ENCODE measurements around the gene TGIF2.

Gene TGIF2

GRCh38 chr20:36585410-36586125, 12.2 kb downstream of the TGIF2 start:
- no peak overlapping the region for H3K27ac ChIP-seq (ENCODE audit: low read length)
- H3K9me2 ChIP-seq (replicated peaks; ENCODE audit: insufficient read depth, low read length), result no peaks in the 10 kb centered on the region
- no peak overlapping the region for H3K4me2 ChIP-seq (ENCODE audit: low read depth, low read length)
- H3K9me3 ChIP-seq (replicated peaks; ENCODE audit: insufficient read depth, low read length), result no peaks in the 10 kb centered on the region
- no peaks in the 10 kb centered on the region; the same call in 1 of the 2 replicates for H3F3A ChIP-seq (ENCODE audit: insufficient read depth, low read length)
- no peaks in the 10 kb centered on the region for H3K36me3 ChIP-seq (replicated peaks; ENCODE audit: insufficient read depth, low read length)
- no peak overlapping the region for H3K4me3 ChIP-seq (ENCODE audit: low read length)
- H4K20me1 ChIP-seq (ENCODE audit: insufficient read depth, low read length), result no peaks in the 10 kb centered on the region
- H2AFZ ChIP-seq (ENCODE audit: low read length), result no peak overlapping the region
- DNase-seq, result no peak
- H3K27me3 ChIP-seq (replicated peaks; ENCODE audit: insufficient read depth, low read length), result no peaks in the 10 kb centered on the region
- H3K79me2 ChIP-seq (ENCODE audit: low read length), result peaks cover 4% of the 10 kb centered on the region; the same call in 1 of the 2 replicates
- no peak overlapping the region for H3K9ac ChIP-seq (ENCODE audit: low read length)
- H3K4me1 ChIP-seq (ENCODE audit: low read length), result no peaks in the 10 kb centered on the region
- no peak for TF ChIP-seq EZH2phosphoT487 (IDR thresholded peaks at IDR 0.05; ENCODE audit: low read length)
- TF ChIP-seq EZH2 (optimal IDR thresholded peaks at IDR 0.05; ENCODE audit: low read depth, low read length), result no peak
- TF ChIP-seq, protein P1, sequence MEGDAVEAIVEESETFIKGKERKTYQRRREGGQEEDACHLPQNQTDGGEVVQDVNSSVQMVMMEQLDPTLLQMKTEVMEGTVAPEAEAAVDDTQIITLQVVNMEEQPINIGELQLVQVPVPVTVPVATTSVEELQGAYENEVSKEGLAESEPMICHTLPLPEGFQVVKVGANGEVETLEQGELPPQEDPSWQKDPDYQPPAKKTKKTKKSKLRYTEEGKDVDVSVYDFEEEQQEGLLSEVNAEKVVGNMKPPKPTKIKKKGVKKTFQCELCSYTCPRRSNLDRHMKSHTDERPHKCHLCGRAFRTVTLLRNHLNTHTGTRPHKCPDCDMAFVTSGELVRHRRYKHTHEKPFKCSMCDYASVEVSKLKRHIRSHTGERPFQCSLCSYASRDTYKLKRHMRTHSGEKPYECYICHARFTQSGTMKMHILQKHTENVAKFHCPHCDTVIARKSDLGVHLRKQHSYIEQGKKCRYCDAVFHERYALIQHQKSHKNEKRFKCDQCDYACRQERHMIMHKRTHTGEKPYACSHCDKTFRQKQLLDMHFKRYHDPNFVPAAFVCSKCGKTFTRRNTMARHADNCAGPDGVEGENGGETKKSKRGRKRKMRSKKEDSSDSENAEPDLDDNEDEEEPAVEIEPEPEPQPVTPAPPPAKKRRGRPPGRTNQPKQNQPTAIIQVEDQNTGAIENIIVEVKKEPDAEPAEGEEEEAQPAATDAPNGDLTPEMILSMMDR (IDR thresholded peaks at IDR 0.05; ENCODE audit: low read length), result no peak

DNA sequence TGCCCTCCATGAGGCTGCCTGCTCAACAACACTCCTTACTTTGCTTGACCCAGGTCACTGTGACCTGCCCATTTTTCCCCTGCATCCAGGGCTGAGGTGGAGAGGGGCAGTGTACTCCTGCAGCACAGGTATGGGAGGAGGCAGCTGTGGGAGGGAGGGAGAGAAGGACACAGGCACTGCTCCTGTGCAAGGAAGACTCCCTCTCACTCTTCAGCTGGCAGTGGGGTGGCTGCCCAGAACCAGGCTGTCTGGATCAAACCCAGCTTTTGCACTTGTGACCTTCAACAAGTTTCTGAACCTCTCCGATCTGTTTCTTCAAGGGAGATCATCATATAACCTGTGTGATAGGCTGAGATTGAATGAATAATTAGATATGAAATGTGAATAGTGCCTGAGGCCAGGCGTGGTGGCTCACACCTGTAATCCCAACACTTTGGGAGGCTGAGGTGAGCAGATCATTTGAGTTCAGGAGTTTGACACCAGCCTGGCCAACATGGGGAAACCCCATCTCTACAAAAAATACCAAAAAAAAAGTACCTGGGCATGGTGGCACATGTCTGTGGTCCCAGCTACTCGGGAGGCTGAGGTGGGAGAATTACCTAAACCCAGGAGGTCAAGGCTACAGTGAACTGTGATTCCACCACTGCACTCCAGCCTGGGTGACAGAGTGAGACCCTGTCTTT, 14.1 kb downstream of the TGIF2 start:
- no peak overlapping the region for H3K27ac ChIP-seq (ENCODE audit: low read length)
- no peak for TF ChIP-seq EZH2phosphoT487 (IDR thresholded peaks at IDR 0.05; ENCODE audit: low read length)
- TF ChIP-seq, protein P1 (IDR thresholded peaks at IDR 0.05; ENCODE audit: low read length), result no peak
- no peak for TF ChIP-seq EZH2 (optimal IDR thresholded peaks at IDR 0.05; ENCODE audit: low read depth, low read length)
- no peaks in the 10 kb centered on the region for H3K27me3 ChIP-seq (replicated peaks; ENCODE audit: insufficient read depth, low read length)
- H3K9me3 ChIP-seq (replicated peaks; ENCODE audit: insufficient read depth, low read length), result no peaks in the 10 kb centered on the region
- H4K20me1 ChIP-seq (ENCODE audit: insufficient read depth, low read length), result no peaks in the 10 kb centered on the region
- no peak for DNase-seq
- H2AFZ ChIP-seq (ENCODE audit: low read length), result no peak overlapping the region
- no peak overlapping the region for H3K4me3 ChIP-seq (ENCODE audit: low read length)
- peaks cover 1% of the 10 kb centered on the region; the same call in 1 of the 2 replicates for H3K79me2 ChIP-seq (ENCODE audit: low read length)
- H3K4me2 ChIP-seq (ENCODE audit: low read depth, low read length), result no peak overlapping the region
- H3K9me2 ChIP-seq (replicated peaks; ENCODE audit: insufficient read depth, low read length), result no peaks in the 10 kb centered on the region
- no peaks in the 10 kb centered on the region for H3K4me1 ChIP-seq (ENCODE audit: low read length)
- H3K36me3 ChIP-seq (replicated peaks; ENCODE audit: insufficient read depth, low read length), result no peaks in the 10 kb centered on the region; the same call in 1 of the 2 replicates
- H3K9ac ChIP-seq (ENCODE audit: low read length), result no peak overlapping the region
- H3F3A ChIP-seq (ENCODE audit: insufficient read depth, low read length), result no peaks in the 10 kb centered on the region; the same call in 1 of the 2 replicates

DNA sequence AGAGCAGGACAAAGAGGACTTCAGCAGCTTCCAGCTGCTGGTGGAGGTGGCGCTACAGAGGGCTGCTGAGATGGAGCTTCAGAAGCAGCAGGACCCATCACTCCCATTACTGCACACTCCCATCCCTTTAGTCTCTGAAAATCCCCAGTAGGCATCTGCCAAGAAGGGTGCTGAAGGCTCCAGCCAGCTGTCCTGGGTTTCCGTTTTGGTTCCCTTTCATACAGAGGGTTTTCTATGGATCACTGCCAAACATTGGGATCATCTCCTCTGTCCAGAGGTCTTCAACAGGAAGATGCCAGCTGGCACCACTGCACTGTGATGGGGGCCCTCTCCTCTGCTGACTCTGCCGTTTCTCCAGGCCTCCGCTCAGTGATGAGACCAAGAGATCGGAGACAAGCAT, 17.9 kb downstream of the TGIF2 start:
- Histone ChIP-seq H3K27ac (ENCODE audit: low read length) (no peak overlapping the region), H3F3A (ENCODE audit: insufficient read depth, low read length) (peaks cover 26% of the 10 kb centered on the region), H3K9ac (ENCODE audit: low read length) (no peak overlapping the region), H3K4me1 (ENCODE audit: low read length) (peaks cover 6% of the 10 kb centered on the region), H3K27me3 (replicated peaks; ENCODE audit: insufficient read depth, low read length) (no peaks in the 10 kb centered on the region), H3K79me2 (ENCODE audit: low read length) (no peaks in the 10 kb centered on the region), H3K9me3 (replicated peaks; ENCODE audit: insufficient read depth, low read length) (no peaks in the 10 kb centered on the region), H4K20me1 (ENCODE audit: insufficient read depth, low read length) (no peaks in the 10 kb centered on the region), H3K4me2 (ENCODE audit: low read depth, low read length) (no peak overlapping the region), H3K36me3 (replicated peaks; ENCODE audit: insufficient read depth, low read length) (no peaks in the 10 kb centered on the region; the same call in 1 of the 2 replicates), H3K4me3 (ENCODE audit: low read length) (no peak overlapping the region), H3K9me2 (replicated peaks; ENCODE audit: insufficient read depth, low read length) (no peaks in the 10 kb centered on the region), H2AFZ (ENCODE audit: low read length) (no peak overlapping the region)
- DNase-seq, result no peak
- no peak for TF ChIP-seq EZH2 (optimal IDR thresholded peaks at IDR 0.05; ENCODE audit: low read depth, low read length)
- TF ChIP-seq, protein P1 (IDR thresholded peaks at IDR 0.05; ENCODE audit: low read length), result no peak
- TF ChIP-seq EZH2phosphoT487 (IDR thresholded peaks at IDR 0.05; ENCODE audit: low read length), result no peak

Measured in MM.1S (cell line).